ENCODE results near the gene NEU1. TPM values are rescaled to one million over a fixed set of nuclear protein-coding genes. Genes with fewer than 3 reads are reported as not detected.
"Not testable (repeated sequence)": the region's sequence is repeated elsewhere in the genome, so short reads cannot be mapped to it uniquely, and the experiment has no call there.

NEU1 gene
- total and polyA plus RNA-seq, 8 donors: 25.7 to 106 (median 29.4) TPM

DNA sequence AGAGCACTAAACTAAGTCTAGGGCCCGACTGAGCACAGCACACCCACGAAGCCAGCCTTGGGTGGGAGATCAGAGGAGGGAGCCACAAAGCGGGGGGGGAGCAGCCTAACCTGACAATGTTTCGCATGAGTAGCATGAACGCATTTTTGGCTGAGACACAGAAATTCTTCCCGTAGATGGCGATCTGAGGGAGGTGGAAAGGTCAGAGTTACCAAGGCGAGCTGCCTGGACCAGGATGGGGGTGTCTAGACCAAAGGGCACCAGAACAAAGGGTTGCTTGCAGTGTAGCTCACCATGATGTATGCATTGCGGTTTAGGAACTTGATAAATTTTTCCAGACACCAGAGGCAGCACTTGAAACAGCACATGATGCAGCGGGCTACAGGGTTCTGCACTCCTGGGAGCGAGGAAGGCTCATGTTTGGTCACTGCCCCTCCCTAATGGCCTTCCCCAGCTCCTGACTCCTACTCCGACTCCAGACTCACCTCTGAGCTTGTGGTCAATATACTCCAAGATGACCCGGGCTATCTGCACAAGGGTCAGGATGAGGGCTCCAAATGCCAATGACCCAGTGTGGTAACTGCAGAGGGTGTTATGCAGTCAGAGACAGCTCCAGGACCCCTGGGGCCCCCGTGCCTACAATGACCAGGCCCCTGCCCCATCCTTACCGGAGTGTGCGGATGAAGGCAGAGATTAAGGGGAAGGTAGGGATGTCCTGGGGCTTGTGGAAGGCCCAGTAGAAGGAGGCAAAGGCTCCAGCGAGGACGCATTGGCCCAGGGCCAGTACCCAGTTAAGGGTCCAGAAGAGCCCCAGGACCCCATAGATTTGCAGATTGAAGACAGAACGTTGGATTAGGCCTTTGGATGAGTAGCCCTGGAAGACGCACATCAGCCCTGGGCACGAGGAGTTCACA, 2.8 kb upstream of the NEU1 start:
- H3K27ac ChIP-seq: no peak overlapping the region
- no peak for DNase-seq
- H3K9me3 ChIP-seq: no peaks in the 10 kb centered on the region
- TF ChIP-seq, protein P1, sequence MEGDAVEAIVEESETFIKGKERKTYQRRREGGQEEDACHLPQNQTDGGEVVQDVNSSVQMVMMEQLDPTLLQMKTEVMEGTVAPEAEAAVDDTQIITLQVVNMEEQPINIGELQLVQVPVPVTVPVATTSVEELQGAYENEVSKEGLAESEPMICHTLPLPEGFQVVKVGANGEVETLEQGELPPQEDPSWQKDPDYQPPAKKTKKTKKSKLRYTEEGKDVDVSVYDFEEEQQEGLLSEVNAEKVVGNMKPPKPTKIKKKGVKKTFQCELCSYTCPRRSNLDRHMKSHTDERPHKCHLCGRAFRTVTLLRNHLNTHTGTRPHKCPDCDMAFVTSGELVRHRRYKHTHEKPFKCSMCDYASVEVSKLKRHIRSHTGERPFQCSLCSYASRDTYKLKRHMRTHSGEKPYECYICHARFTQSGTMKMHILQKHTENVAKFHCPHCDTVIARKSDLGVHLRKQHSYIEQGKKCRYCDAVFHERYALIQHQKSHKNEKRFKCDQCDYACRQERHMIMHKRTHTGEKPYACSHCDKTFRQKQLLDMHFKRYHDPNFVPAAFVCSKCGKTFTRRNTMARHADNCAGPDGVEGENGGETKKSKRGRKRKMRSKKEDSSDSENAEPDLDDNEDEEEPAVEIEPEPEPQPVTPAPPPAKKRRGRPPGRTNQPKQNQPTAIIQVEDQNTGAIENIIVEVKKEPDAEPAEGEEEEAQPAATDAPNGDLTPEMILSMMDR (IDR thresholded peaks at IDR 0.05): no peak
- no peak for ATAC-seq
- H3K36me3 ChIP-seq: peaks cover 0 to 5% of the 10 kb centered on the region in 2 donors
- H3K27me3 ChIP-seq: no peaks in the 10 kb centered on the region
- no peak overlapping the region for H3K4me3 ChIP-seq
- intact Hi-C loops (cut with DNase I): loop anchor here in 1 of 2 donors (10.0 kb wide), 1 partner anchor 191 kb away; no protein-coding TSS in a partner anchor
- peaks cover 11 to 29% of the 10 kb centered on the region in 2 donors for H3K4me1 ChIP-seq

DNA sequence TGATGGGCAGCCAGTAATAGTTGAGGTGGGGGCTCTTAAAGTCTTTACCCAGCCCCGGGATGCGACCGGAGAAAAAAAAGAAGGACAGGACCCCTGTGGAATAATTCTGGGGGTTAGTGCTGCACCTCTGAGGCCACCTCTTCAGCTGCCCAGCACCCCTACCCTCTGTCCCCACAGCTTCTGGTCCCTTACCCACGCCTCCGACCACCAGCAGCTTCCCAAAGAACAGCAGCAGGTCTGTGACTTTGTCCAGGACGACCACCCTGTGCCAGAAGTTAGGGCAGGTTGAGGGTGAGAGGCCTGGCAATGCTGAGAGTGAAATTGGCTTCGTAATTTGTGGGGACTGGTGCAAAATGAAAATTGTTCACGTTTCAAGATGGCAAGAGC, 2.2 kb upstream of the NEU1 start:
- no peaks in the 10 kb centered on the region for H3K27me3 ChIP-seq
- H3K9me3 ChIP-seq: no peaks in the 10 kb centered on the region
- TF ChIP-seq, protein P1 (IDR thresholded peaks at IDR 0.05): no peak
- peaks cover 11 to 29% of the 10 kb centered on the region in 2 donors for H3K4me1 ChIP-seq
- H3K27ac ChIP-seq: no peak overlapping the region
- ATAC-seq (no peak), DNase-seq (no peak)
- H3K4me3 ChIP-seq: no peak overlapping the region
- H3K36me3 ChIP-seq: peaks cover 0 to 12% of the 10 kb centered on the region in 2 donors
- intact Hi-C loops (cut with DNase I): loop anchor here in 1 of 2 donors (10.0 kb wide), 1 partner anchor 190 kb away; no protein-coding TSS in a partner anchor

DNA sequence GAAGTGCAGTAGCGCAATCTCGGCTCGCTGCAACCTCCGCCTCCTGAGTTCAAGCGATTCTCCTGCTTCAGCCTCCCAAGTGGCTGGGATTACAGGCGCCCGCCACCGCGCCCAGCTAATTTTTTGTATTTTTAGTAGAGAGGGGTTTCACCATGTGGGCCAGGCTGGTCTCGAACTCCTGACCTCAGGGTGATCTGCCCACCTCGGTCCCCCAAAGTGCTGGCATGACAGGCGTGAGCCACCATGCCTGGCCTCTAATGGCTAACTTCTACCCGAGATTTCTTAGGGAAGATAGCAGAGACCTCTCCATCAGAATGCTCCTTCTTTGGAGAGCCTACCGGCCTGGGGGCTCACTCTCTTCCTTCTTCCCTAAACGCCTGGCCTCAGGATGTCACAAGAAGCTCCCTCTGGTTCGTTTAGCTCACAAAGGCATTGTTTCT, 1.5 kb upstream of the NEU1 start:
- not testable (repeated sequence) for H3K27me3 ChIP-seq, H3K9me3 ChIP-seq, ATAC-seq, DNase-seq
- intact Hi-C loops (cut with DNase I): loop anchor here in 1 of 2 donors (10.0 kb wide), 1 partner anchor 189 kb away; no protein-coding TSS in a partner anchor
- Histone ChIP-seq H3K4me1 (peaks cover 11 to 29% of the 10 kb centered on the region in 2 donors), H3K27ac (peak overlapping the region; percentile 80 to 91), H3K36me3 (peaks cover 0 to 19% of the 10 kb centered on the region in 2 donors), H3K4me3 (peak overlapping the region; percentile 41 to 84)

DNA sequence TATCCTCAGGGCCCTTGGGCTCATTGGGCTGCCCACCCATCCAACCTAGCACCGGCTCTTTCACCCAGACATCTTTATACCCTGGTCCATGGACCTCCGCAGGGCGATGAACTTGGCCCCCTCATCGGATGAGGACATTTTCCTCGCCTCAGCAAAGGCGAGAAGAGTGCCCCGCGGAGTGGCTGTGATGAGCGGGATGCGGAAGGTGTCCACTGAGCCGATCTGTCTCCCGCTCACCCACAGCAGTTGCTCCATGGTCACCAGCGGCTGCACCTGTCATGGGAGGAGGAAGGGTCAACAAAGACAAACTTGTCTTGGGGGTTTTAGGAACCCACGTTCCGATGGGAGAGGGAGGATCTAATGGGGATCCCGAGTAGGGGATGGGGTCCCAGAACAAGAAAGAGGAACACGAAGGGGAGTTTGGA, 690 bp downstream of the NEU1 start:
- TF ChIP-seq, protein P1 (IDR thresholded peaks at IDR 0.05): no peak
- ATAC-seq (no peak), DNase-seq (no peak)
- intact Hi-C loops (cut with DNase I): loop anchor here in 1 of 2 donors (10.0 kb wide), 1 partner anchor 187 kb away; no protein-coding TSS in a partner anchor
- Histone ChIP-seq H3K4me3 (peak overlapping the region; percentile 84), H3K4me1 (peaks cover 11 to 29% of the 10 kb centered on the region in 2 donors), H3K36me3 (peaks cover 0 to 41% of the 10 kb centered on the region in 2 donors), H3K27ac (peak overlapping the region in 1 of 2 donors; percentile 80), H3K9me3 (no peaks in the 10 kb centered on the region), H3K27me3 (no peaks in the 10 kb centered on the region)

DNA sequence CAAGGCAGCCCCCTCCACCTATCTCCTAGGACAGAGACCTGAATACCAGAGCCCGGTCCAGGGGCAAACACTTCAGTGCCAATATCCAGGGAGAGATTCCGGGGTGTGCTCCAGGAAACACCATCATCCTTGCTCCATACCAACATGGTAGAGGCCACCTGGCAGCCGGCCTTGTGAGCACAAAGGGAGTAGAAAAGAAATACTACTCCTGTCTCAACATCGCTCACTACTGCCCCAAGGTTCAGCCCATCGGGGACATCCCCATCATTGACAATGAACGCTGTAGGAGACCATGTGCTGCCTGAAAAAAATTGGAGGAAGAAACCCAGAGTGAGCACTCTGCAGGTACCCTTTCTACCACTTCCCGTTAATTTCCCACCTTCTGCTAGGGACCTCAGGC, 1.5 kb downstream of the NEU1 start:
- Histone ChIP-seq H3K9me3 (no peaks in the 10 kb centered on the region), H3K4me3 (no peak overlapping the region), H3K27me3 (no peaks in the 10 kb centered on the region), H3K36me3 (peaks cover 0 to 48% of the 10 kb centered on the region in 2 donors), H3K4me1 (peaks cover 11 to 29% of the 10 kb centered on the region in 2 donors), H3K27ac (no peak overlapping the region)
- intact Hi-C loops (cut with DNase I): loop anchor here in 1 of 2 donors (10.0 kb wide), 1 partner anchor 186 kb away; no protein-coding TSS in a partner anchor
- no peak for DNase-seq
- TF ChIP-seq, protein P1 (IDR thresholded peaks at IDR 0.05): no peak
- no peak for ATAC-seq

Data from left lung (tissue), 10 donors.